ENCODE results near the gene ROPN1L. TPM values are rescaled to one million over a fixed set of nuclear protein-coding genes. Genes with fewer than 3 reads are reported as not detected.

ROPN1L gene
- total and polyA plus RNA-seq, 8 donors, result 0.31 to 0.87 (median 0.73) TPM; not detected in 4

DNA sequence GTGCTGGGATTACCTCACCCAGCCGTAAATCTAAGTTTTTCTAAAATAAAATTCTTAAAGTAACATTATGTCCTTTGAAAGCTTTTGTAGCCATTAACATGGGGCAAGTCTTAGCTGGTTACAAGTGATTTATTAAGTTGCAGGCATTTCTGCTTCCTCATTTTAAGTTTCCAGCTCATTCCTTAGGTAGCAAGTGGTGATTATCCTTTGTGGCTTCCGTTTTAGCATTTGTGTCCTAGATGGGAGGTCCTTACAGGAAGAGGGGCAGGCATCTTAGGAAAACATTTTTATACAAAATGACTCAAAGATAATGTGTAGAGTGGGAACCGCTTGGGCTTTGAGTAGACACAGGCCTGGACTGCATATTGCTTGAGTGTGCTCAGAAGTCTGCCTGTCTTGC lies 35.0 kb upstream of the ROPN1L start:
- no peaks in the 10 kb centered on the region for H3K4me1 ChIP-seq
- peaks cover 68 to 100% (median 96%) of the 10 kb centered on the region in 4 donors for H3K36me3 ChIP-seq
- intact Hi-C loops (cut with DNase I; ENCODE audit: low total_unique reads), result no loop called here
- H3K9me3 ChIP-seq, result no peaks in the 10 kb centered on the region
- H3K27me3 ChIP-seq, result no peaks in the 10 kb centered on the region
- 78 to 93% (median 90%) methylated on average over 3 of the region's 3 CpGs for WGBS, 5 donors
- no peak overlapping the region for H3K27ac ChIP-seq
- no peak for TF ChIP-seq POLR2A (IDR thresholded peaks at IDR 0.05)
- no peak for TF ChIP-seq POLR2AphosphoS5 (IDR thresholded peaks at IDR 0.05)
- no peak for TF ChIP-seq EP300 (IDR thresholded peaks at IDR 0.05)
- TF ChIP-seq, protein P1, sequence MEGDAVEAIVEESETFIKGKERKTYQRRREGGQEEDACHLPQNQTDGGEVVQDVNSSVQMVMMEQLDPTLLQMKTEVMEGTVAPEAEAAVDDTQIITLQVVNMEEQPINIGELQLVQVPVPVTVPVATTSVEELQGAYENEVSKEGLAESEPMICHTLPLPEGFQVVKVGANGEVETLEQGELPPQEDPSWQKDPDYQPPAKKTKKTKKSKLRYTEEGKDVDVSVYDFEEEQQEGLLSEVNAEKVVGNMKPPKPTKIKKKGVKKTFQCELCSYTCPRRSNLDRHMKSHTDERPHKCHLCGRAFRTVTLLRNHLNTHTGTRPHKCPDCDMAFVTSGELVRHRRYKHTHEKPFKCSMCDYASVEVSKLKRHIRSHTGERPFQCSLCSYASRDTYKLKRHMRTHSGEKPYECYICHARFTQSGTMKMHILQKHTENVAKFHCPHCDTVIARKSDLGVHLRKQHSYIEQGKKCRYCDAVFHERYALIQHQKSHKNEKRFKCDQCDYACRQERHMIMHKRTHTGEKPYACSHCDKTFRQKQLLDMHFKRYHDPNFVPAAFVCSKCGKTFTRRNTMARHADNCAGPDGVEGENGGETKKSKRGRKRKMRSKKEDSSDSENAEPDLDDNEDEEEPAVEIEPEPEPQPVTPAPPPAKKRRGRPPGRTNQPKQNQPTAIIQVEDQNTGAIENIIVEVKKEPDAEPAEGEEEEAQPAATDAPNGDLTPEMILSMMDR (IDR thresholded peaks at IDR 0.05), result no peak
- no peak for DNase-seq
- no peak overlapping the region for H3K4me3 ChIP-seq

DNA sequence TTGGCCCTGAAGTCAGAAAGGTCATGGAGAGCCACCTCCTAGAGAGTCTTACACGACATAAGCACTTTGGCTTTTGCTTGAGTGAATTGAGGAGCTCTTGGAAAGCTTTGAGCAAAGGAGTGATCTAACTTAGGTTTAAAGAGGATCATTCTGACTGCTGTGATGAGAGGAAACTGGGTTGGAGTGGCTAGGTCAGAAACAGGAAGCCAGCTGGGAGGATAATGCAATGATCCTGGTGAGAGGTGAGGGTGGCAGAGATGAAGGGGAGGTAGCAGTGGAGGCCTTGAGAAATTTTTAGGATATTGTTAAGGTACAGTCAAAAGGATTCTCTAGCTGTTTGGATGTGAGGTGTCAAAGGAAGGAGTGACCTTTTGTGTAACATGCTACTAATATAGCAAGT lies 32.2 kb upstream of the ROPN1L start:
- intact Hi-C loops (cut with DNase I; ENCODE audit: low total_unique reads), result no loop called here
- Histone ChIP-seq H3K4me1 (no peaks in the 10 kb centered on the region), H3K27me3 (no peaks in the 10 kb centered on the region), H3K4me3 (no peak overlapping the region), H3K9me3 (no peaks in the 10 kb centered on the region), H3K27ac (no peak overlapping the region), H3K36me3 (peaks cover 79 to 100% (median 99%) of the 10 kb centered on the region in 4 donors)
- no peak for DNase-seq
- TF ChIP-seq, protein P1 (IDR thresholded peaks at IDR 0.05), result no peak
- TF ChIP-seq POLR2A (IDR thresholded peaks at IDR 0.05) (no peak), POLR2AphosphoS5 (IDR thresholded peaks at IDR 0.05) (no peak), EP300 (IDR thresholded peaks at IDR 0.05) (no peak)
- WGBS, 5 donors, result 79 to 96% (median 88%) methylated on average over 1 of the region's 1 CpG

DNA sequence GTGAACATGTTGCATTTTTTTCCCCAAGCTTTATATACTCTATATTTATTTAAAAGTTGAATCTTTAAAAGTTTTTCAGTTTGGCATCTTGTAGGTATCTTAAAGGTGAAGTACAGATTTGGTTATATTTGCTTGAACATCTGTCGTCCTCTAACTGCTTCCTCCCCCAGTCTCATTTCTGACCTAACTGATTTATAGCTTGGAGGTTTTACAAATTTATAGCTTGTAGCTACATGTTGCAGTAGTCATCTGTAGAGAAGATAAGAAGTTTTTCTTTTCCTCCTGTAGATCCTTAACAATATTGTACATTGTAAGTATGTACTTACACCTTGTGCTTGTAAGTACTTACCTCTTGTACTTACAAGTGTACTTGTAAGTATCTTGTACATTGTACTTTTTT lies 31.0 kb upstream of the ROPN1L start:
- intact Hi-C loops (cut with DNase I; ENCODE audit: low total_unique reads), result no loop called here
- H3K4me1 ChIP-seq, result no peaks in the 10 kb centered on the region
- no peaks in the 10 kb centered on the region for H3K9me3 ChIP-seq
- H3K27me3 ChIP-seq, result no peaks in the 10 kb centered on the region
- H3K36me3 ChIP-seq, result peaks cover 78 to 100% (median 99%) of the 10 kb centered on the region in 4 donors
- H3K4me3 ChIP-seq, result no peak overlapping the region
- no peak overlapping the region for H3K27ac ChIP-seq
- no peak for DNase-seq
- TF ChIP-seq POLR2AphosphoS5 (IDR thresholded peaks at IDR 0.05) (no peak), EP300 (IDR thresholded peaks at IDR 0.05) (no peak), POLR2A (IDR thresholded peaks at IDR 0.05) (no peak)
- TF ChIP-seq, protein P1 (IDR thresholded peaks at IDR 0.05), result no peak
- 72 to 98% (median 91%) methylated on average over 1 of the region's 1 CpG for WGBS, 5 donors

DNA sequence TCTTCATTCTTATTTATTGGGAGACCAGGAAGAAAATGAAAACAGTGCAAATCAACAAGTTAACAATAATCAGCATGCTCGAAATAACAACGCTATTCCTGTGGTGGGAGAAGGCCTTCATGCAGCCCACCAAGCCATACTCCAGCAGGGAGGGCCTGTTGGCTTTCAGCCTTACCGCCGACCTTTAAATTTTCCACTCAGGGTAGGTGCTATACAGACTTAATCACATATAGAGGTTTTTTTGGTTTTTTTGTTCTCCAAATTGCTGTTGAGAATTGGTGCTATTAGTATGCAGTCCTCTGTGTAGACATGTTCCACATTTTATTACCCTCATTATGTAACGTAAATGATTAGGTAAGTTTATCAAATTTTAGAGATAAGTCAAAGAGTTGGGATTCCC lies 30.3 kb upstream of the ROPN1L start:
- WGBS, 5 donors, result 89 to 94% (median 91%) methylated on average over 5 of the region's 5 CpGs
- Histone ChIP-seq H3K27ac (no peak overlapping the region), H3K4me1 (no peaks in the 10 kb centered on the region), H3K36me3 (peaks cover 74 to 100% (median 98%) of the 10 kb centered on the region in 4 donors), H3K9me3 (no peaks in the 10 kb centered on the region), H3K27me3 (no peaks in the 10 kb centered on the region), H3K4me3 (no peak overlapping the region)
- intact Hi-C loops (cut with DNase I; ENCODE audit: low total_unique reads), result no loop called here
- TF ChIP-seq POLR2AphosphoS5 (IDR thresholded peaks at IDR 0.05) (no peak), EP300 (IDR thresholded peaks at IDR 0.05) (no peak), POLR2A (IDR thresholded peaks at IDR 0.05) (no peak)
- TF ChIP-seq, protein P1 (IDR thresholded peaks at IDR 0.05), result no peak
- no peak for DNase-seq
